Measurements from ENCODE around the gene TFF1.

TFF1 gene

DNA sequence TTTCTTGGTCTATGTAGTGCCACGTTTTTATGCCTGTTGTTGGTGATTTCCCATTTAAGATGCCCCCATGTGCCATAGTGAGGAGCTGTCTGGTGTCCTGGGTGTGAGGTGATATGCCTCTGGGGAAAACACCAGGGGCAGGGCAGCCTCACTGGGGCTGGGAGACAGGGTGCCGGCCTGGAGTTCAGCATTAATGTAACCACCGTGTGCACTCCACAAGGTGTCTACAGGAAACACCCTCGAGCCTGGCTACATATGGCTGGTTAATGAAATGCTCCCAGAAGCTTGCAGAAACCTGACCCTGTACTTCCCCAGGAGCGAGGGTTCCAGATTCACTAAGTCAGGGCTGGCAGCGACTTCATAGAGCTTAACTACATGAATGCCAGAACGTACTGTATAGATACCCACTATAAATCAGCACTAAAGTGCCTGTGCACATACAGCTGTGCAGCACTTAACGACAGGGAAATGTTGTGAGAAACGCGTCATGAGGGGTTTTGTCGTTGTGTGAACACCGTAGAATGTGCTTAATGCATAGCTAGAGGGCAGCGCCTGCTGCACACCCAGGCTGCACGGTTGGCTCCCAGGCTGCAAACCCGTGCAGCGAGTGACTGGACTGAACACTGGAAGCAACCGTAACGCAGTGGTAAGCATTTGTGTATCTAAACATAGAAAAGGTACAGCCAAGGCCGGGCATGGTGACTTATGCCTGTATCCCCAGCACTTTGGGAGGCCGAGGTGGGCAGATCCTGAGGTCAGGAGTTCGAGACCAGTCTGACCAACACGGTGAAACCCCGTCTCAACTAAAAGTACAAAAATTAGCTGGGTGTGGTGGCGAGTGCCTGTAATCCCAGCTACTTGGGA, 25.9 kb downstream of the TFF1 start:
- DNase-seq, result no peak

DNA sequence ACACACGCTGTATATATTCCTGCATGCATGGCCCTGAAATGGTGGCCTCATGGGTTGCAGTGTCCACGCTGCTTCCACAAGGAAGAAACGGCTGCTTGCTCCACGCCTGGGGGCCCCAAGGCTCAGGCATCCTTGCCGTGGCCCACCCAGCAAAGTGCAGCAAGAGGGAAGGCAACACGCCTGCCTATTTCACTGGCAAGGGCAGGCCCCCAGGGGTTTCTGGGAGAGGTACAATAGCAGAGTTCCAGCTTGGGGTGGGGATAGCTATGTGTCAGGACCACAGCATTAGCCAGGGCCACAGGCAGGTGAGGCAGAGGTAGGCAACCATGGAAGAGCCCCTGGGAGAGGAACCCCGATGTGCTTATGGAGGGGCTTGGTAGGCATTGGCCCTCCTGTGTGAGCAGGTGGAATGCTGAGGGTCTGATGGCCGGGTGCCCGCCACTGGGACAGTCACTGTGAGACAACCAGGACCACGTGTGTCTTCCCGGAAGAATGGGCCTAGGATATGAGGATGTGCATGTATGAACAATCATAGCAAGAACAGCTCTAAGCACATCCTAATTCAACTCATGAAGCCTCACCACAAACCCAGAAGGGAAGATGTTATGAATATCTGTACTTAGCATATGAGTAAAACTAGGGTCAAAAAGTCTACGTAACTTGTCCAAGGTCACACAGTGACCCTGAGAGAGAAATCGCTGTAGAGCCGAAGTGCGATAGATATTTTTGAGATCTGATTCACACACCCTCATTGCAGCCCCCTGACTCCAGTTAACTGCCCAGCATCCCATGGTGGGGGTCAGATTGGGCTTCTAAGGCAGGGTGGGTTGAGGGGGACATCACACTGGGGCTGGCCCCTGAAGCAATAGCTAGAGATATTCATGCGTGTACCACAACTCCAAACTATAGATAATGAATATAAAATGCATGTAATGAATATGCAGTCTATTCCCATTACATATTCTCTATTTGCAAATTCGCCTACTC, 27.3 kb downstream of the TFF1 start:
- no peak for DNase-seq

DNA sequence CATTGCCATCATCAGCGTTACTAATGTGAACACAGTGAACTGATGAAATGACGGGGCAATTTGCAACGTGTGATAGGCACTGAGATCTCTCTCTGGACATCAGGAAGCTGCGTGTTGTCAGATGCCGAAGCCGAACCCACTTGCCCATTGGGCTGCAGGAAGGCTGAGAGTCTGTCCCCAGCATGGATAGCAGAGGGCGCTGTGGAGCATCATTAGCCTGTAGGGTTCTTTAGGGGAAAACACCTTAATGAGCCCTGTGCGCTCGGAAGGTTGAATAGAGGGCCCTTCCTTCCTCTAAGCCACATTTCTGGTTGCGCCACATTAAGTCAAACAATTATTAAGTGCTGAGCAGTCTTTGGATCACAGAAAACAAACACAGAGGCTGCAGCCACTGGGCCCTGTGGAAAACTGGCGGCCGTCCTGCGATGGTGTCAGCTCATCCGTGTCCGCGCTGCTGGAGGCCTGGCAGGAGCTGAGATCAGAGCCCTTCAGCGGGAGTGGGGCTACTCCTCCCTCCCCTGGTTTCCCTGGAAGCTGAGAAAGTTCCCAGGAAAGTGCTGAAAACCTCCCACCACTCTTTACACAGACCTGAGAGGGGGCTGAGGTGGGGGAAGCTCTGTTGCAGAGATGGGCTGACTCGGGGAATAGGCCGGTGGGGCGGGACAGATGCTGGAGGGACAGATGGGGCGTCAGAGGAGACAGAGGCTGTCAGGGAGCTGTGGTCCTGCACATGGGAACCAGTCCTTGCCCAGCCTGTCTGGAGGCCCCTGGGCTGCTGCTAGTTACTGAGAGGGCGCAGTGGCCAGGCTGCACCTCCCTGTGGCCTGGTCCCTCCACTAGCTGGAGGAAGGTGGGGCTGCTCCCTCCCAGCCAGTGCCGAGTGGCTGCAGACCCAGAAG, 28.3 kb downstream of the TFF1 start:
- no peak for DNase-seq

DNA sequence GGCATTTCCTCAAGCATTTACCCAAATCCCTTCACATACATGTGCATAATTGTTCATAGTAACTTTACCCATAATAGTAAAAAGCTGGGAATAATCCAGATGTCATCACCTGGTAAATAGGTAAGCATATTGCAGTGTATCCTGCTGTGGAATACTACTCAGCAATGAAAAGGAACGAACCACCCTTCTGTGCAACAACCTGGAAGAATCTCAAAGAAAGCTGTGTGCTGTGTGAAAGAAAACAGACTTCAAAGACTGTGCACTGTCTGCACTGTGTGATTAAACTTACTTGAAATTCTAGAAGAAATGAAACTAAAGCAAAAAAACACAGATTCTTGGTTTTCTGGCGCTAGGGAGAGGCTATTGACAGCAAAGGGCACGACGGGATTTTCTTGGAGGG, 29.1 kb downstream of the TFF1 start:
- no peak for DNase-seq

DNA sequence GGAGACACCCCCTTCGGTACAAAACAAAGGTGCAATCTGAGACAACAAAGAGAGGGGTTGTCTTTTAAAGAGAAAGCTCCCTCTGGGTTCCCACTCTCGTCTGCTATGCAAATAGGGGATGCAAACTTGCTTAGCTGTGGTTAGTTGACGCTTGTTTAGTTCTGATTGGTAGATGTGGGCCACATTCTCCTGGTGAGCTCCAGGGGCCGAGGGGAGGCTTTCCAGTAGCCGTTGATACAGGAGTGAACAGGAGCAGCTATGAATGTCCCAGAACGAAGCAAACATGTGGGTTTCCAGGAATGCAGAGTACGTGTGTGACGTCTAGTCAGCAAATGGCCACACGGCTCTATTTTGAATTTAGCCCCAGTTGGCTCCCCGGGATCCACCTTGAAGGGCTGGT, 30.3 kb downstream of the TFF1 start:
- DNase-seq, result no peak

DNA sequence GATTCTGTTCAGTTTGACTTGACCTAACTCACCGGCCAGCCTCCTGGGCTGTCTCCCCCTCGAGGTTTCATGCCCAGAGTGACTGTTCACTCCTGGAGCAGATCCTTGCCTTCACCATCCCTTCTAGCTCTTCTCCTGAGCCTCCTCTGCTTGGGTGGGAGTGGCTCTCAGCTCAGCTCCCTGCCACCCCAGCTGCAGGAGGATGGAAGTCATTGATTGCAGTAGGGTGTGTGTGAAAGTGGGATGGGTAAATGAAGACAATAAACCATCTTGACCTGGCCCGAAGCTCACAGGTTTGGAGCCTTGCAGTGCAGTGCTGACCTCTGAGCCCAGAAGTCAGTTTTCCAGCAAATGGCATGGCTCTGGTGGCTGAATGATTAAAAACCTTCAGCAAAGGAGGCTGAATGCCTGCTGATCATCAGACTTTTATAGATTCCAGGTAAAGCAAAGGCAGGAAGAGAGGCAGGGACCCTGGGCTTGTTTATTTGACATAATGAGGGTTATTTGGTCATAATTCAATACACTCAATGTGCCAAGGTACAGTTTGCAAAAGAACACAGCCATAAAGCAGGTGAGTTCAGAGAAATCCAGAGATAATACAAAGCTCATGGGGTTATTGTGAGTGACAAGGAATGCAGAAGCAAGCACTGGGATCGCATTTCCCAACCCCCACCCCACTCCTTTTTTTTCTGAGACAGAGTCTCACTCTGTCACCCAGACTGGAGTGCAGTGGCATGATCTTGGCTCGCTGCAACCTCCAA, 33.6 kb downstream of the TFF1 start:
- DNase-seq, result no peak

DNA sequence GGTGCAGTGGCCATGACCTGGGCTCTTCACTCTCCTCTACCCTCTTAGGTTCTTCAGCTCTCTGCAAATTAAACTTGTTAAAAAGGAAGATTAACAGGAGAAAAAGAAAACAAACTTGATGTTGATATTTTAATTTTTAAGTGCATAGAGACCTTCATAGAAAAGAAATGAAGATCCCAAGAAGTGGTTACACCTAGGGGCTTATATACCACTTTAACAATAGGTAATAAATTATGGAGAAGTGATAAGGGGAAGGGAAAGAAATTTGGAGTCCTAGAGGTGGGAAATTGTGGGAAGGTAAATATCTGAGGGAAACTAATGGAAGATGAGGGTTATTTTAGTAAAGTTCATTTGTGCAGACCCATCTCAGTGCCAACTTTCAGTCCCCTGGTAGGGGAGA, 34.7 kb downstream of the TFF1 start:
- DNase-seq, result no peak

DNA sequence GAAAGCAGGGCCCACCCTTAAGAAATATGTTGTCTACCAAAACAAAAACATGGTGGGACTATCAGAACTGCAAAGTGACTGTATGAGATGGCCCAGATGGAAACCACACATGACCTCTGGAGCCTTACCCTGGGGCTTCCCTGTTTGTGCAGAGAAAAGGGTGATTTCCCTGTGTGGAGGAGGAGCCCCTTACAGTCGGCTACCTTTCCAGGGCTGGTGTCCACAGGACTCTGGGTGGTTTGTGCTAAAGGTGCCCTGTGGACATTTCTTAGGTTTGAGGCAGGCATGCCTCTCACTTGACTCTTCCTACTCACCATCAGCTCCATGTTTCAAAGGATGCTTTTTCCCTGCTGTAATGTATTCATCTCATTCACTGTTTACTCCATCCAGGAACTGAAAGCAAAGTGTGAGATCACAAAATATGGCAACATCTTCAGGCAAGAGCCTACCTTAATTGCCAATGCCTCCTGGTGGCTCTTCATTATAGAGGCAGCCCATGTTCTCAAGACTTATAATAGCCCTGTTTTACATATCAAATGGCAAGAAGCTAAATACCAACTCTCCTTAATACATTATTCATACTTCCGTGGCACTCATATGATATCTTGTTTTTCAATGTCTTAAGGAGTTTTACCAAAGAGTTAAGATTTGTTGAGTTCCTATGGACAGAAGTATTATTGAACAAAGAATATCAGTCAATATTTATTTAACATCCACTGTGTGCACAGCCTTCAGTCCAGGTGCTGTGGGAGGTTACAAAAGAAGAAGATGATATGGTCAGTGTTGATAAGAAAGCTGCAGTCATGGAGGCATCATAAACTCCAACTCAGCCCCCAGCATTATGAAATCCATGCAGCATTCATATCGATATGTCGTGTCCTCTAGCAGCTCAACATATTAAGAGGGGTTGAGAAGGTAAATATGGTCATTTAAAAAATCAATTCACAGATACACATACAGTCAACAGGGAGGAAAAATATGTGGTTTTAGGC, 35.7 kb downstream of the TFF1 start:
- no peak for DNase-seq

DNA sequence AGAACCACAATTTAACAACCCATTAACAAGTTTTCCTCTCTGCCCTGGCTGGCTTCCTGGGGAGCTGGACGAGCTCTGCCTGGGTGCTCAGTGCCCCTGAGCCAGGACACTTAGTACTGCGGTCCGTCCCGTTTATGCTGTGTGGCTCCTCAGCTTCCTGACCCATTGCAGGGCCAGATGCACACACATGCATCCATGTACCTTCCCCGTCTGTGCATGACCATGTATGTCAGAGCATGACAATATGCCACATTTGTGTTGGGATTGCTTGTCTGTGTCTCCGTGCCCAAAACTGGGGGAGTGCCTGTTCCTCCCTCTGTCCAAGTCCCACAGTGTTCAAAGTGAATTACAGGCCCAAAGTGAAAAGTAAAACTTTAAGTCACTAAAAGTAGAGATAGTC, 41.4 kb downstream of the TFF1 start:
- no peak for DNase-seq

DNA sequence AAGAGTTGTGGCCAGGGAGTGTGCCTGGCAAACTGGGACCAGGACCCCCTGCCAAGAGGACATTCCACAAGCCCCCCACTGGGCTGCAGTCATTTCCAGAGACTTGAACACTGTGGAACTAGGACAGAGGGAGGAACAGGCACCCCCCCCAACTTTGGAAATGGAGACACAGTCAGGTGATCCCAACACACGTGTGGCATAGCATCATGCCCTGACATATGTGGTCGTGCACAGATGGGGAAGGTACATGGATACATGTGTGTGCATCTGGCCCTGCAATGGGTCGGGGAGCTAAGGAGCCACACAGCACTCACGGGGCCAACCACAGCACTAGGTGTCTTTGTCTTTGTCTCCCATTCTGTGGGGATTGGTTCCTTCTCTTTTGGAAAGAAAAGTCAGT, 44.5 kb downstream of the TFF1 start:
- no peak for DNase-seq

DNA sequence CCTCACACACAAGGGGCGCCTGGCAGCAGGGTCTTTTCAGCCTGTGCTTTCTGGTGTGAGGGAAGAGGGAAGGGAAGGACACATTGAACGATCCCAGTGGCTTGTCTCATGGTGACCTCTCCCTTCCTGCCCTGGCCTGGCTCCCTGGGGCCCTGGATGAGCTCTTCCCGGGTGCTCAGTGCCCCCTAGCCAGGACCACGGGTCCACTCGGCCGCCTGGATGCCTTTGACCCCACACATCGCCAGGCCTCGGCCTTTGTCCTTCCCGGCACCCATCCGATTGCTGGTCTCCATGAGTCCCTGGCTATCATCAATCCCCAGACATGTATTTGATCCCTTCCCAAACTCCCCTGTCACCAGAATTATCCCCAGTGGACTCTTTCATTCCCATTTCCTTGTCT, 45.1 kb downstream of the TFF1 start:
- no peak for DNase-seq

DNA sequence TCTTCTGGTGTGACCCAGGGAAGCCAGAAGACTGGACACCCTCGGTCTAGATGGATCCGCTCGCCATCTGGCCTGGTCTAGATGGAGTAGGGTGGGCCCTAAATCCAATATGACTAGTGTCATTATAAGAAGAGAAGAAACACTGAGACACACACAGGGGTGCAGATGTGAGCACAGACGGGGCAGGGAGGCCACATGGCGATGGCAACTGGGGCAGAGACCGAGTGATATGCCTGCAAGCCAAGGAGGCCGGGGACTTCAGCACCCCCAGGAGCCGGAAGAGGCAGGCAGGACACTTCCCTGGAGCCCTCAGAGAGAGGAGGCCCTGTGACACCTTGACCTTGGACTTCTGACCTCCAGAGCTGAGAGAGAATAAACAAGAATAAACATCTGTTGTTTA, 45.5 kb downstream of the TFF1 start:
- DNase-seq, result no peak

DNA sequence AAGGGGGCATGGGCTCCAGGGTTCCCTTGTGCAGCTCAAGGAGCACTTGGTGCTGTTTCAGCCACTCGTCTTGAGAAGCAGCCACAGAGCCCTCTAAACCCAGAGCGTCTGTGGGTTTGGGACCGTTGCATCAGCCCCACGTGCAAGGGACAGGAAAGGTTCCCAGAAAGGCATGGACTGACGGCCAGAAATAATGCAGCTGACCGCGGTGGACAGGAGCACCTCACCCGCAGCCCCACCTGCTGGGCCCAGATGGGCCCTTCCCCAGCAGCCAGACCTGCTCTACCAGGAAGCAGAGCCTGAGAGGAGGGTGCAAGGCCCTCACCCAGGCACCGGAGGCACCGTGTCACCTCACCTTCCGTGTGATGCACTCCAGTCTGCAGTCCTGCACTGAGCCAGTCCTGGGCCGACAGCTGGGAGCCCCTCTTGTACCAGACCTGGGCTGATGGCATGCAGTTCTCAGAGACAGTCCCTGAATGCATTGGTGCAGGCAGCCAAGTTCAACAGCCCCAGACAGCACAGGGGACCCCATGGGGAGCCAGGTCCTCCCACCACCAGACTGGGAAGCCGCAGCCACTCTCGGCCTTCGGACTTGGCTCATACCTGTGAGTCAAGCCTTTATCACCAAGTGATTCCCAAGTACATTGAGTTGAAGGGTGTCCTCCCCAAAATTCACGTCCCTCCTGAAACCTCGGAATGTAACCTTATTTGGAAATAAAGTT, 46.3 kb downstream of the TFF1 start:
- no peak for DNase-seq

DNA sequence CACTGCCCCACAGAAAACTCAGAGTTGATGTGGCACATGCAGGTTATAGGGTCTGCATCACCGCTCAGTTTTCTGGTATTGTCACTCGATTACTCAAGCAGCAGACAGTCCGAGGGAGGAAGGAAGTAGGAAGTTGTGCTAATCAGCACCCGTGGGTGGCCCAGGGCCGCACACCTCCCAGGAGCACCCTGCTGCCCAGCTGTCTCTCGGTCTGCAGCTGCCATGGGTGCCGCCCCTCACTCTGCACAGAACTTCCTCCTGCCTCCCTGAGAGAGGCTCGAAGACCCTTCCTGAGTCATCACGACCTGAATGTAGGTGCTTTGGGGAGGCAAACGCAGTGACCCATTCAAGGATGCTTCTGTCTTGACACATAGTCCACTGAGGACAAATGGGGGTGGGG, 47.0 kb downstream of the TFF1 start:
- DNase-seq, result no peak

DNA sequence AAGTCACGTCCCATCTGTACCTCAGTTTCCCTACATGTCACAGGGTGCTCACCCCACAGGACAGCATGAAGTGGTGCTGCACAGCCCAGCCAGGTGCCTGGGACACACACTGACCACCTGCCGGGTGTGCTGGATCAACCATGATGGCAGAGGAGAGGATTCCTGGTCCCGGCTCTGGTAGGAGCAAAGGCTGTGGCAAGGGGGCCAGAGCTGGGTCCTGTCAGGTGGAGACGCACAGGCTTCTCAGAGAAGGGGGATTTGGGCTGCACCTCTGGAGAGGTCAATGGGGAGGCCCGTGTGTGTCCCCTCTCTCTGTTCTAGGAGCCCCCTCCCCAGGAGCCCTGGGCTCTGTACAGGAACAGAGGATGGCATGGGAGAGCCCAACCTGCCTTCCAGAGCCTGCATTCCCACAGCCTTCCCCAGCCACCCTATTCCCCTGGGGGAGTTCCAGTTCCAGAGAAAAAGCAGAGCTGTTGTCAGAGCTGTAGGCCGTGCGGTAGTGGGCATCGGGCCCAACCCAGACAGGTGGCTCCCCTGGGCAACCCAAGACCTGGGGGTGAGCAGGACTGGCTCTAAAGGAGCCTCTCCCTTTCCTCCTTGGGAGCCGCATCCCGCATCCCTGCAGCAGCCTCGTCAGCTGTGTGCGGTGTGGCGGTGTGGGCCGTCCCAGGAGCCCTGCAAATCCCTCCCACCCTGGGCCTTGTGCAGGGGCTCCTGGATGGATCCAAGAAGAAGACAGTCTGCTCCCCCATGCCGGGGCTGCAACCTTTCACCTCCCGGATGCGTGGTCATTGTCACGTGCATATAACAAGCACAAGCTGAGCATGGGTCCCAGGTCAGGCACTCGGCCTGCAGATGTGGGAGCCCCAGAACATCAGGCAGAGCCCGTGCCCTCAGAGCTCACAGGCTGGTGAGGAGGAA, 48.2 kb downstream of the TFF1 start:
- DNase-seq, result no peak

DNA sequence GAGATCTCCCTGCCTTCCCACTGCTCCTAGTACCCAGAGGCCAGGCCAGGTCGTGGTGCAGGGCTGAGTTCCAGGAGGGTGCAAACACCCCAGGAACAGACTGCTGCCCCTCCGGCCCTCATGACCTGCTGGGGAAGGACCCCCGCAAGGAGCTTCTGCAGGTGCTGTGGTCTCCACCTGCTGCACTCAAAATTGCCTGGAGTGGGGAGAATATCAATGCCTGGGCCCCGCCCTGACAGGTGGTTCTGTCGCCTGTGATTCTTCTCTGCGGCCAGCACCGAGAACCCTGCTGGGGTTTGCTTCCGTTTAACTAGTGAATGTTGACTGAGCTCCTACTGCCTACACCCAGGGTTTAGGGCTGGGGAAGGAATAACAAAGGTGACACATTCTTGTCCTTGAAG, 49.0 kb downstream of the TFF1 start:
- DNase-seq, result no peak

DNA sequence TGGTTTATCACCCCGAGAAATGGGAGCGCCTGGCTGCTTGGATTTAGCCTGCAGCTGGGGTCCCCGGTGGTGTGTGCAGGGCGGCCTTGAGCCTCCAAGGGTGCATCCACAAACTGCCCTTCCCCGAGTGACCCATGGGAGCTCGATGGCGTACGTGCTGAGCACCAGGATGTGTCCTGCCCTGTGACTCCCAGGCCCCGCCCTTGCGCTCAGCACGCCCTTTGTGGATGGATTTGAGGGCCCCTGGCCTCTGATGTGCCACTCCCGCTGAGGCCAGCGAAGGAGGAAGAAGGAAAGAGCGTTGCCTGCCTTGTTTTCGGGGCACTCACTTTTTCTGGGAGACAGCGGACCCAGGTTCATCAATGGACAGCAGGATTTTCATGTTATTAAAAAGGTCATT, 49.4 kb downstream of the TFF1 start:
- no peak for DNase-seq

DNA sequence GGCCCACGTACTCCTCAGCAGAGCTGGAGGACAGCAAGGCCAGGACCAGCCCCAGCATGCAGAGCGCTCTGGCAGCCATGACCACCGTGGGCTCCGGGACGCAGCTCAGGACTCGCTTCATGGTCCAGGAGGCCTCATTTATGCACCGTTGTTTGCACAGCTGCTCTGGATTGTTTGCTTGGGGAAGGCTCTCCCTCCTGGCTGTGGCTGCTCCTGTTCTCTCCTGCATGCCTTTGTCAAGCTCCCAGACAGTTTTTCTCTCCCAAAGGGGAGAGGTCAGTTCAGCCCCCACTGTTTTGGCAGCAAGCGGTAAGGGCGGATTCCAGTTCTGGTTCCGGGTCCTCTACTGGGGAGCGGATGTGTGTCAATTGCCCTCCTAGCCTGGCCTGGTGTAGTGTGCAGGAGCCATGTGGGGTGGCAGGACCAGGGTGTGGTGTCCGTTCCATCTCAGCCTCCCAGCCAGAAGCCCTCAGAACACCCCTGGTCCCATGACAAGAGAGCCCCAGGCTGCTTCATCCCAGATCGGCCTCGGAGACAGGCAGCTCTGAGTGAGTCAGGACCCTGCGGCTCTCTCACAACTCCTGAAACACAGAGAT, 50.9 kb downstream of the TFF1 start, which contains the start of gene TFF3:
Gene TFF3 (minus strand): TSS at position 114 of the 596 bp plus-strand sequence. CDS start 35 bp downstream, at position 79.
- no peak for DNase-seq
